CD4-positive, alpha-beta T cell treated with Interleukin-4 for 4 hours (primary cell): Measurements from ENCODE around the gene SNHG17.
"Not testable (repeated sequence)": the region's sequence is repeated elsewhere in the genome, so short reads cannot be mapped to it uniquely, and the experiment has no call there.

Source experiments
- DNase-seq: peaks from one replicate; pipeline ENCODE4 v3.0.0-alpha.2; 2020

Gene SNHG17

GRCh38 chr20:38447251-38447661, 12.1 kb upstream of the SNHG17 start:
- no peak for DNase-seq

DNA sequence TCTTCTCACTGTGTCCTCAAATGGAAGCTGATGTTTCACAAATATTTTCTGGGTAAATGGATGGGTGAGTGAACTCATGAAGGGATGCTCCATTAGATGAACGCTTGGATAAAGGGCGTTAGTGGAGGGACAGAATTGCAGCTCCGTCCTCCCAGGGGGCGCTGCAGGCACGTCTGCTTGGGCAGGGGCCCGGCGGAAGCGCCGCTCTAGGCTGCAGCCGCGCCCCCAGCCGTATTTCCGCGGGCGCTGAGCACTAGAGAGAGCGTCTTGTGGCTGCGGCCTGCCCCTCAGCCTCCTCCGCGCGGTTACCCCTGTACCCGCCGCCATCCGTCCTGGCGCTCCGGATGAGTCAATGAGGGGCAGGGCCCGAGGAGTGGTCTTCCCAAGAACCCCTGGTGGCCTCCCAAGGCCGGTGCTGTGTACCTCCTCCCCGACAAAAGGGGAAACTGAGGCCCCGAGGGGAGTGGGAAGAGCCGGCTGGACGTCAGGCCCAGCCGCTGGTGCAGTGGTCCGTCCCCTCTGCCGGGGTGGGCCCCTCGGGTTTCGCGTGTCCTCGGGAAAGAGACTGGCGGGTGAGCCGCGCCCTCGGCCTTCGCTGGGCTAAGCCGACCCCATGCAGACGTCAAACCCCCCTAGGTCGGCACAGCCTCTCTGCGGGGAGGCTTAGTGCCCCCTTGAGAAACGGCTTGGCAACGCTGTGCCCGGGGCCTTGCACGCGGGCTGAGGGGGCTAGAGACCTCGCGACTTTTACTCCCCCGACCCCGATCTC, 11.5 kb upstream of the SNHG17 start:
- DNase-seq: peak; percentile 91

DNA sequence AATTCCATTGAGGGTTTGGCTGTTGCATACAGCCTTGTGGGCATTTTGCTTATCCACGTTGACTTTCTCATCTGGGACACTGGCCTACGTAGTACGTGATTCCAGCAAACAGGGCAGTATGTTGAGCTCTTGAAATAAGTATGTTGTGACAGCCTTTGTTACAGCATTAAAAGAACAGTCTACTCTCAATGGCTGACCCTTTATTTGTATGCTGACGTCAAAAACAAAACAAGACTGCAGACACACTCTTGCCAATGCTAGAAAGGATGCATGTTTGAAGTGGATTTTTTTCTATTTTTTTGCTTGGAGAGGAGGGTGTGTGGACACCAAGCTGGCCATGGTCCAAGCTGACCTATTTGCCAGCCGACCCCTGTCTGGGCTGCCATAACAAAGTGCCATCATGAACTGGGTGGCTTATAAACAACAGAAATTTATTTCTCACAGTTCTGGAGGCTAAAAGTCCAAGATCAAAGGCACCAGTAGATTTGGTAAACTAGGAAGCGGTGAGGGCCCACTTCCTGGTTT, 10.8 kb upstream of the SNHG17 start:
- DNase-seq: no peak

GRCh38 chr20:38445381-38445796, 10.3 kb upstream of the SNHG17 start:
- no peak for DNase-seq

DNA sequence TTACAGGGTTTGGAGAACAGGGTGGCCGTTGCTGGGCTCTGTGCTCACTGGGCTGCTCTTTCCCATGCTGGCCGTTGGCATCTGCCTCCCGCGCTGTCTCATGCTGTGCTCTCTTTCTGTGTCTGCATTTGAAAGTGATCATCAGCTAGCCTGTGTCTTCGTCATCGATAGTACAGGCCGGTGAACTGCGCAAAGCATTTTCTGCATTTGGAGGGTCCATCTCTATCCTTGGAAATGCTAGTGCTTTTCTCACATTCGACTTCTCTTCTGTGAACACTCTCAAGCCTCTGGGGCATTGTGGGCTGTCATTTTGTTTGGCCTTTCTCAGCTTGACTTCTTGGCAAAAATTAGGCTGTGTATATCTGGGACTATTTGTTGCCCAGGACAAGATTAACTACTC, 6.8 kb upstream of the SNHG17 start:
- DNase-seq: no peak

- DNase-seq: not testable (repeated sequence)
These were observed 6.0 kb upstream of the SNHG17 start for GRCh38 chr20:38441110-38441509.

DNA sequence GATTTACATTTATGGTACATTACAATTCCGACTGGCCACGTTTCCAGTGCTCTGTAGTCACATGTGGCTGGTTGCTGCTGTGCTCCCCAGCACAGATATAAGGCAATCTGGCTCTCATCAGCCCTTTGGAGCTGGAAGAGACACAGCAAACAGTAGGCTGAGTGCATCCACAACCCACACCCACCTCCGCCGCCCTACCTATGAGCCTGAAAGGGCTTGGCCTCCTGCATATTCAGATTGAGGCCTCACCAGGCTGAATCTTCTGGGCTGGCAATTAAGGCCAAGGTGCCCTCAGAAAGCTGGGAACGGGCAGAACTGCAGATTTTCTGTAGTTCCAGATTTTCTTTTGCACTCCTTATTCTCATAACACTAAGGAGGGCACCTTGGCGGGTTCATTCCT, 2.7 kb upstream of the SNHG17 start:
- DNase-seq: no peak

- no peak for DNase-seq
These were observed 419 bp upstream of the SNHG17 start for GRCh38 chr20:38435555-38435939.

GRCh38 chr20:38434301-38434741, 807 bp downstream of the SNHG17 start:
- peak; percentile 2 for DNase-seq

DNA sequence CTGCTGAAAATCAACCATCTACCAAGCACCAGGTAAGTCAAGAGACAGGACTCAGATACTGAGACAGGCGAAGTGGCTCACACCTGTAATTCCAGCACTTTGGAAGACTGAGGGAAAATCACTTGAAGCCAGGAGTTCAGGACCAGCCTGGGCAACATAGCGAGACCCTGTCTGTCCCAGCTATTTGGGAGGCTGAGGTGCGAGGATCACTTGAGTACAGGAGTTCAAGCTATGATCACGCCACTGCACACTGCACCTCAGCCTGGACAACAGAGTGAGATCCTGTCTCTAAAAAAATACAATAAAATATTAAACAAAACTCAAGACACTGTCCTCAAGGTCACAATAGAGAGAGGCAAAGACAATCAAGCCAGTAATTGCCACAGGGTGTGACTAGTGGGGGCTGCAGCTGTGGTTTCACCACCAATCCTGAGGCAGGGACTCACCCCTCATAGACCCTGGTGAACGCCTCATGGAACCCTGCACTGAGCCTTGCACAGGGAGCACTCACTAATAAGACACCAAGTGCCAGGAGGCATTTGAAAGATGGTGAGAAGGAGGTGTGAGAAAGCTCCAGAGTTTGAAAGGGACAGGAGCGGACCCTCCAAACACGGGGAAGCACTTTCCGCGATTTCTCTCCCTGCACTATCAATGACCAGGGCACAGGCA, 1.7 kb downstream of the SNHG17 start:
- DNase-seq: no peak

DNA sequence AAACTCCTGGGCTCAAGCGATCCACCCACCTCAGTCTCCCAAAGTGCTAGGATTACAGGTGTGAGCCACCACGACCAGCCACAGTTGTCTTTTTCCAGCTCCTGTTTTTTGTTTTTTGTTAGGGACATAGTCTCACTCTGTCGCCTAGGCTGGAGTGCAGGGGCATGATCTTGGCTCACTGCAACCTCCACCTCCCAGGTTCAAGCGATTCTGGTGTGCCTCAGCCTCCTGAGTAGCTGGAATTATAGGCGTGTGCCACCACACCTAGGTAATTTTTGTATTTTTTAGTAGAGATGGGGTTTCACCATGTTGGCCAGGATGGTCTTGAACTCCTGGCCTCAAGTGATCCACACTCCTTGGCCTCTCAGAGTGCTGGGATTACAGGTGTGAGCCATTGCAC, 2.3 kb downstream of the SNHG17 start:
- DNase-seq: not testable (repeated sequence)

DNA sequence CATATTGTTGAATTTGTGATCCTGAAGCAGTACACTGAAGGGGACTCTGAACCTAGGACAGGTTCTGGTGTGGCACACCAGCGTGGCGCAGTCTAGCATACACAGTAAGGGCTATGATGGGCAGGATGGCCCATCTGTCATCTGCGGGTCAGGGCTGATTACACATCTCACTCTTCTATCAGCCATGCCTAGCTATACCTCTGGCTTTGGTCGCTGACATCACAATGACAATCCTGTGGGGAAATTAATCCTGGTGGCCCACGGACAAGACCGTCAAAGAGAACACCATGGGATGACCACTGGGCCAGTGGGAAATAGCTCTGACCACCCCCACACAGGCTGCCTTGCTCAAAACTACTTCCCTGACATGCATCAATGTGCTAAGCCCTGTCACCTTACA, 2.8 kb downstream of the SNHG17 start:
- no peak for DNase-seq

GRCh38 chr20:38430679-38431325, 4.3 kb downstream of the SNHG17 start:
- no peak for DNase-seq

GRCh38 chr20:38429301-38429700, 5.8 kb downstream of the SNHG17 start:
- no peak for DNase-seq

- DNase-seq: no peak
These were observed 6.3 kb downstream of the SNHG17 start for GRCh38 chr20:38428800-38429199.

- no peak for DNase-seq
These were observed 7.5 kb downstream of the SNHG17 start for GRCh38 chr20:38427655-38428023.

DNA sequence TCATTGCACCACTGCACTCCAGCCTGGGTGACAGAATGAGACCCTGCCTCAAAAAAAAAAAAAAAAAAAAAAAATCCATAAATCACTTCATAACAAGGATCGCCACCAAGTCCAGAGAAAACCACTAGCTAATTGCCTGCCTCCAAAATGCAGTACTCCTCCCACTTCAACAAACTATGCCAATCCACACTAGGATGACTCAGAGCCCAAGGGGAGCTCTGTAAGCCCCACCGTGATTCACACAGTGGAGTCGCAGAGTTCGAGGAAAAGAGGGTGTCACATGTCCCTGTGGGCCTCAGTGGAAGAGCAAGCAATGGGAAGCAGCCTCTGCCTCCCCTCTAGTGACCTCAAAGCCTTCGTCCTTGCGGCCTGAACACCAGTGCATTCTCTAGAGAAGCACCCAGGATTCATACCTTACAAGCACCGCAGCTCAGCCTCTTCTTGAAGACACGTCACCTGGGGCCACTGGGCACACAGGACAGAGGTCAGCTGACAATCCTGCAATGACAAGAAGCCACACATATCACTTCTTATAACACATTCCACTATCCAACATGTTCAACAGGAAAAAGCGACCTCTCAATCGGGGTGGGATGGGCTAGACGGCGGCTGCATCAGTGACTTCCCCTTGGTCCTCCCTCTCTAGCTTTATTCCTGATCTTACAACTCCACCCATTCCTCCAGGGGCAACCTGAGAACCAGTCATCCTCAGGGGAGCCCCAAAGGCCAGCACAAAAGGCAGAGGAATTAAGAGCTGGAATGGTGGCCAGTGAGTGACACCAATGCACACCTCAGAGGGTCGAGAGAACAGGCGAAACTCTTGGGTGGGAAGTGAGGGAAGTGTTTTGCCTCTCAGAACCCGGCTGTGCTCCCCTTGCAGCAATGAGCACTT, 8.9 kb downstream of the SNHG17 start:
- DNase-seq: no peak

GRCh38 chr20:38424401-38424800, 10.7 kb downstream of the SNHG17 start:
- no peak for DNase-seq

DNA sequence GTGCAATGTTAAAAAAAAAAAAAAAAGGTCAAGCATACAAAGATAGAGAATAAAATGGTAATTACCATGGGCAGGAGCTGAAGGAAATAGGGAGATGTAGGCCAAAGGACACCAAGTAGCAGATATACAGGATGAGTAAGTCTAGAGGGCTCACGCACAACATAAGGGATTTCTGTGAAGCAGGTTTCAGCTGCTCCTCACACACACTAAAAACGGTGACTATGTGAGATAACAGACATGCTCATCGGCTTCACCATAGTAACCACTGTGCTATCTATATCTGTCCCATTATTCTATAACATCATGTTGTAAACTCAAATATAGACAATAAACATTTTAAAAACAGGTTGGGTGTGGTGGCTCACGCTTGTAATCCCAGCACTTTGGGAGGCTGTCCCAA, 11.6 kb downstream of the SNHG17 start:
- DNase-seq: no peak

GRCh38 chr20:38421915-38422314, 13.2 kb downstream of the SNHG17 start:
- DNase-seq: no peak

DNA sequence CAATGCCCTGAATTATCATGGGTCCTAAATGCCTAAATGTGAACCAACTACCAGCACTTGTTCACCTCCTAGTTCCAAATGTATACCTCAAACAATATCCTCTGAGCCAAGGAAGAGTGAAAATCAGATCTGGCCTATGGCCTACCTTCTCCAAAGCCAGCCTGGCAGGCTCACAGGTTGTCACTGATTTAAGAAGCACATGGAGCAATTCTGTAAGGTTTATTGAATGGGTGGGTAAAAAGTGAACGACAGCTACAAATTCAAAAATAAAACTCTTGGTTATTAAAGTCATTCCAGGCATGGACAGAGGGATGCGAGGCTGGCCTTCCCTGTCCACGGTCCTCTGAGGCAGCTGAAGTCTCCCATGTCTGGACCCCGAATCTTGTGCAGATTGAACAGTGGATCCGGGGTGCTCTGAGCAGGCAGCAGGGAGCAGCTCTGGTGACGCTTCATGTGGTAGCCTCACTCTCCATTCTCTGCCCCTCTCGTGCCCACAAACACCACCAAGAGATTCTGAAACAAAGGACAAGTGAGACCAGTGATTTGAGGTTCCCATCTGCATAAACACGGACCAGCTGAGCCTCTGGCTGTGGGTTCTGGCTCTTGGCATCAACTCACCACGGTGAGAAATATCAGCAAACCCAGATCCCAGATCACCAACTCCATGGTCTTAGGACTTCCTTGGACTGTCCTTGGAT, 14.6 kb downstream of the SNHG17 start:
- DNase-seq: no peak
